Lower lobe of right lung (tissue), 2 donors: Measurements from ENCODE around the gene HMOX1. TPM values are rescaled to one million over a fixed set of nuclear protein-coding genes. Genes with fewer than 3 reads are reported as not detected.
A peak's percentile ranks its signal among the peaks of the same experiment; 100 is the strongest.

Experiments used
- ATAC-seq, 2 donors: fragments of 200-7000 bp; cut with Tn5 transposase; one replicate each; pipeline ENCODE4 v1.9.1; 2020 to 2022; ENCODE audit warnings: mild to moderate bottlenecking in 2 of 2, moderate library complexity in 2 of 2
- DNase-seq: peaks from one replicate; pipeline ENCODE4 v3.0.0-alpha.2; 2020
- H3K27ac ChIP-seq: fragments of 200-600 bp; one replicate; pipeline ENCODE4 v1.8.0; 2022
- H3K27me3 ChIP-seq: fragments of 200-600 bp; one replicate; pipeline ENCODE4 v1.8.0; 2022; ENCODE audit warnings: low read depth
- H3K36me3 ChIP-seq: fragments of 200-600 bp; one replicate; pipeline ENCODE4 v1.8.0; 2022; ENCODE audit warnings: mild to moderate bottlenecking
- H3K4me1 ChIP-seq: fragments of 200-600 bp; one replicate; pipeline ENCODE4 v1.8.0; 2022
- H3K4me3 ChIP-seq: fragments of 200-600 bp; one replicate; pipeline ENCODE4 v1.8.0; 2022; ENCODE audit warnings: mild to moderate bottlenecking
- H3K9me3 ChIP-seq: fragments of 200-600 bp; one replicate; pipeline ENCODE4 v1.8.0; 2022
- intact Hi-C: fragments of 100-400 bp; cut with DNase I; formaldehyde crosslinking; loops from one replicate; pipeline ENCODE4 v1.11.0; 2022
- total RNA-seq: library from RNA; stranded (reverse); fragmentation: NEBNext Ultra II Directional; extraction: Animal tissue kit (Norgen Biotek cat#: 25700); gene quantifications from one replicate; pipeline ENCODE4 v1.2.1, GENCODE V29; 2021
- TF ChIP-seq, protein P1 (sequence below): fragments of 200-600 bp; IDR thresholded peaks from one replicate; pipeline ENCODE4 v1.8.0; 2022; ENCODE audit warnings: antibody characterized with exemption, mild to moderate bottlenecking
- donor health status: DM: no; HTN: yes; CAD: no; lungs with severe emphysema.

Gene HMOX1
- total RNA-seq, 1 donor from 2014 or later, result 68.3 TPM

DNA sequence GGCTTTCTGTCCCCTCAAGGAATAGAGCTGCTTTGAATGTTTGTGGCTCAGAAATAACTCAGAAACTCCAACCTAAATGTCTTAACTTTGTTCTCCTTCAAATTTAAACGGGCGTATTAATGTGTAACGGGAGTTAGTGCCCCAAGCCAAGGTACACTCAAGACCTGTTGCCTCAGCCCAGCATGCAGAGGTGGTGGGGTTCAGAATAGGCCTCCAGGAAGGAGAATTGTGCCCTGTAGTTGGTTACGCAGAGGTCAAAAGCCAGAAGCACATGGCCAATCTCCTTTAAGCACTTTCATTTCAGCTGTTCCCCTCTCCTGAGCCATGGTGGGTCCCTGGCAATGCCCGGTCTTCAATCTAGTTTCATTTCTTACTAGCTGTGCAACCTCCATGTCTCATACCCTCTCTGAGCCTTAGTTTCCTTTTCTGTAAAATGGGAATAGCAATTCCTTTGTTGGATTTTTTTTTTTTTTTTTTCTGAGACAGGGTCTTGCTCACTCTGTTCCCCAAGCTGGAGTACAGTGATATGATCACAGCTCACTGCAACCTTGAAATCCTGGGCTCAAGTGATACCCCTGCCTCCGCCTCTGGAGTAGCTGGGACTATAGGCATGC lies 4.2 kb downstream of the HMOX1 start:
- Histone ChIP-seq H3K36me3 (peaks cover 39% of the 10 kb centered on the region), H3K27me3 (no peaks in the 10 kb centered on the region), H3K4me1 (peaks cover 29% of the 10 kb centered on the region), H3K27ac (no peak overlapping the region), H3K4me3 (peak overlapping the region; percentile 1), H3K9me3 (no peaks in the 10 kb centered on the region)
- DNase-seq (no peak), ATAC-seq (no peak)
- TF ChIP-seq, protein P1, sequence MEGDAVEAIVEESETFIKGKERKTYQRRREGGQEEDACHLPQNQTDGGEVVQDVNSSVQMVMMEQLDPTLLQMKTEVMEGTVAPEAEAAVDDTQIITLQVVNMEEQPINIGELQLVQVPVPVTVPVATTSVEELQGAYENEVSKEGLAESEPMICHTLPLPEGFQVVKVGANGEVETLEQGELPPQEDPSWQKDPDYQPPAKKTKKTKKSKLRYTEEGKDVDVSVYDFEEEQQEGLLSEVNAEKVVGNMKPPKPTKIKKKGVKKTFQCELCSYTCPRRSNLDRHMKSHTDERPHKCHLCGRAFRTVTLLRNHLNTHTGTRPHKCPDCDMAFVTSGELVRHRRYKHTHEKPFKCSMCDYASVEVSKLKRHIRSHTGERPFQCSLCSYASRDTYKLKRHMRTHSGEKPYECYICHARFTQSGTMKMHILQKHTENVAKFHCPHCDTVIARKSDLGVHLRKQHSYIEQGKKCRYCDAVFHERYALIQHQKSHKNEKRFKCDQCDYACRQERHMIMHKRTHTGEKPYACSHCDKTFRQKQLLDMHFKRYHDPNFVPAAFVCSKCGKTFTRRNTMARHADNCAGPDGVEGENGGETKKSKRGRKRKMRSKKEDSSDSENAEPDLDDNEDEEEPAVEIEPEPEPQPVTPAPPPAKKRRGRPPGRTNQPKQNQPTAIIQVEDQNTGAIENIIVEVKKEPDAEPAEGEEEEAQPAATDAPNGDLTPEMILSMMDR, result no peak
- intact Hi-C loops, result no loop called here

DNA sequence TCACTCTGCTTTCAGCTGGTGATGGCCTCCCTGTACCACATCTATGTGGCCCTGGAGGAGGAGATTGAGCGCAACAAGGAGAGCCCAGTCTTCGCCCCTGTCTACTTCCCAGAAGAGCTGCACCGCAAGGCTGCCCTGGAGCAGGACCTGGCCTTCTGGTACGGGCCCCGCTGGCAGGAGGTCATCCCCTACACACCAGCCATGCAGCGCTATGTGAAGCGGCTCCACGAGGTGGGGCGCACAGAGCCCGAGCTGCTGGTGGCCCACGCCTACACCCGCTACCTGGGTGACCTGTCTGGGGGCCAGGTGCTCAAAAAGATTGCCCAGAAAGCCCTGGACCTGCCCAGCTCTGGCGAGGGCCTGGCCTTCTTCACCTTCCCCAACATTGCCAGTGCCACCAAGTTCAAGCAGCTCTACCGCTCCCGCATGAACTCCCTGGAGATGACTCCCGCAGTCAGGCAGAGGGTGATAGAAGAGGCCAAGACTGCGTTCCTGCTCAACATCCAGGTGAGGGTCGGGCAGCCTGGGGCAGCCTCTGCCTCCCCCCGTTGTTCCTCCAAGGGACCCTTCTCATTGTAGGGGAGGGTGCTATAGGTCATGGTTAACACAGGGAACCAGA lies 5.9 kb downstream of the HMOX1 start:
- H3K4me1 ChIP-seq, result peaks cover 18% of the 10 kb centered on the region
- H3K36me3 ChIP-seq, result peaks cover 51% of the 10 kb centered on the region
- ATAC-seq (no peak), DNase-seq (no peak)
- intact Hi-C loops, result no loop called here
- no peak overlapping the region for H3K4me3 ChIP-seq
- no peak overlapping the region for H3K27ac ChIP-seq
- H3K27me3 ChIP-seq, result no peaks in the 10 kb centered on the region
- no peaks in the 10 kb centered on the region for H3K9me3 ChIP-seq
- TF ChIP-seq, protein P1, result no peak

DNA sequence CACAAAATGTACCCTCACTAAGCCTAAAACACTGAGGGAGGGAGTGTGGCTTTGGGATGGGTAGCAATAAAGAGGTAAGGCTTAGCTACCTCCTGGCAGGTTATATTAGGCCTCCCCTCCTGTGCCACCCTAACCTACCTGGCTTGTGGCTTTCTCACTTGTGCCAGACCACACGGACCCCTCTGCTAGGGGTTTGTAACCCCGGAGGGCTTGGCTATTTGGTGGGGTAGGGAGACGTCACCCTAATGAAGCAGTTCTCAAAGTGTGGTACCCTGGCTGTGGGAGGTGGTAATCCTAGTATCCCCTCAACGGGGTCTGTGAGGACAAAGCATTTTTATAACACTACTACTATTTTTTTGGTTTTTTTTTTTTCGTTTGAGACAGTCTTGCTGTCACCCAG lies 10.0 kb downstream of the HMOX1 start:
- H3K27ac ChIP-seq, result no peak overlapping the region
- intact Hi-C loops, result no loop called here
- TF ChIP-seq, protein P1, result no peak
- H3K4me3 ChIP-seq, result no peak overlapping the region
- no peaks in the 10 kb centered on the region for H3K27me3 ChIP-seq
- no peaks in the 10 kb centered on the region for H3K9me3 ChIP-seq
- H3K36me3 ChIP-seq, result peaks cover 69% of the 10 kb centered on the region
- no peak for DNase-seq
- no peak for ATAC-seq
- no peaks in the 10 kb centered on the region for H3K4me1 ChIP-seq

DNA sequence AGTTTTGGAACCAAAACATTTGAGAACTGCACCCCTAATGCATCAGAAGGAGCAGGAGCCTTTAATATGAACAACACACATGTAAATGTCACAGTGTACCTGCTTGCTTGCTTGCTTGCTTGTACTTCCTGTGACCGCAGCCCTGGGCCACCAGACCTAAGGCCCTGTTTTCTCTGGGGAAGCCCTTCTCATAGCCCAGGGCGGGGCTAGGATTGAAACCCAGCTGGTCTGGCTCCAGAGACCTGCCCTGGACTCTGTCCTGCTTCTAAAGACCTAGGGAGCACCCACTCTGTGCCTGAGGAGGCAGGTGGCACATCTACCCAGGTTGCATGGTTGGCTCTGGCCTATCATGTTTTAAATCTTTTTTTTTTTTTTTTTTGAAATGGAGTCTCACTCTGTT lies 11.5 kb downstream of the HMOX1 start:
- Histone ChIP-seq H3K27me3 (no peaks in the 10 kb centered on the region), H3K9me3 (no peaks in the 10 kb centered on the region), H3K4me3 (no peak overlapping the region), H3K27ac (no peak overlapping the region), H3K4me1 (peaks cover 3% of the 10 kb centered on the region), H3K36me3 (peaks cover 57% of the 10 kb centered on the region)
- intact Hi-C loops, result no loop called here
- TF ChIP-seq, protein P1, result no peak
- ATAC-seq (peak in 1 of 2 donors; percentile 21), DNase-seq (no peak)

DNA sequence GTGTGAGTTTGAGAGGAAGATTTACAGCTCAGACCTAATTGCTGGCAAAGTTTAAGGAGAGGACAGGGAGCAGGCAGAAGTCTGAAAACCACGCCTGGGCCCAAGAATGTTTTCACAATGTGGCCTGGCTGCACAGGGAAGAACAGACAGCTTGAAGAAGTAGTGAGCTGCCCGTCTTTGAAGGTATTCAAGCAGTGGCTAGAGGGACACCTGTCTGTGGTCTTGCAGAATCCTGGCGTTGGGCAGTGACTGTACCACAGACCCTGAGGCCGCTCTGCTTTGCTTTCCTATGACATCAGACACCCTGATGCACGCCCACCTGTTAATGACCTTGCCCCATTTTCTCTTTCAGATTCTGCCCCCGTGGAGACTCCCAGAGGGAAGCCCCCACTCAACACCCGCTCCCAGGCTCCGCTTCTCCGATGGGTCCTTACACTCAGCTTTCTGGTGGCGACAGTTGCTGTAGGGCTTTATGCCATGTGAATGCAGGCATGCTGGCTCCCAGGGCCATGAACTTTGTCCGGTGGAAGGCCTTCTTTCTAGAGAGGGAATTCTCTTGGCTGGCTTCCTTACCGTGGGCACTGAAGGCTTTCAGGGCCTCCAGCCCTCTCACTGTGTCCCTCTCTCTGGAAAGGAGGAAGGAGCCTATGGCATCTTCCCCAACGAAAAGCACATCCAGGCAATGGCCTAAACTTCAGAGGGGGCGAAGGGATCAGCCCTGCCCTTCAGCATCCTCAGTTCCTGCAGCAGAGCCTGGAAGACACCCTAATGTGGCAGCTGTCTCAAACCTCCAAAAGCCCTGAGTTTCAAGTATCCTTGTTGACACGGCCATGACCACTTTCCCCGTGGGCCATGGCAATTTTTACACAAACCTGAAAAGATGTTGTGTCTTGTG lies 12.5 kb downstream of the HMOX1 start:
- peaks cover 48% of the 10 kb centered on the region for H3K36me3 ChIP-seq
- H3K27me3 ChIP-seq, result no peaks in the 10 kb centered on the region
- TF ChIP-seq, protein P1, result no peak
- H3K9me3 ChIP-seq, result no peaks in the 10 kb centered on the region
- no peak for DNase-seq
- intact Hi-C loops, result no loop called here
- no peak overlapping the region for H3K27ac ChIP-seq
- no peak overlapping the region for H3K4me3 ChIP-seq
- peaks cover 10% of the 10 kb centered on the region for H3K4me1 ChIP-seq
- ATAC-seq, result no peak
